ENCODE results near the gene RIN3. TPM values are rescaled to one million over a fixed set of nuclear protein-coding genes. Genes with fewer than 3 reads are reported as not detected.

Gene RIN3
- total RNA-seq, 1 donor, result 7.3 TPM

DNA sequence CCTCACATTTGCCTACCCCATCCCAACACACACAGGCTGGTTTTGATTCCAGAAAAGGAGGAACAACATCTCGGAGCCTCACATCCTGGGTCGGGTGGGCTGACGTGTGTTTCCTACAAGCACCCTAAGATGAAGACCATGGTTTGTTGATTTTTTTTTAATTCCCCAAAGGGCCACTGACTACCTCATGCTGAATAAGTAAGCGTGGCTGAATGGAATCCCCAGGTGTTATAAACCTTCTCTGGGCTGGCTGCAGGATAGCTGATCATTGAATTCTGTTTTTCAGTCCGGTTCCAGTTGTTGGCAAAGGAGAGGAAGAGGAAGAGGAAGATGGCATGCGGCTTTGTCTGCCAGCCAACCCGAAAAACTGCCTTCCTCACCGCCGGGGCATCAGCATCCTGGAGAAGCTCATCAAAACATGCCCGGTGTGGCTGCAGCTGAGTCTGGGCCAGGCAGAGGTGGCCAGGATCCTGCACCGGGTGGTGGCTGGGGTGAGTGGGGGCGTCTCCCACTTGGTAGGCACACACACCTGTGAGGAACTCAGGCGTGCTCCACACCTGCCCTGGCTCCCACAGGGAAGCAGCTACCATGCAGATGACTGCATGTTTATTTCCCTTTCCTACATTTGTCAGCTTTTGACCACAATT, 42.0 kb downstream of the RIN3 start:
- TF ChIP-seq, protein P1, sequence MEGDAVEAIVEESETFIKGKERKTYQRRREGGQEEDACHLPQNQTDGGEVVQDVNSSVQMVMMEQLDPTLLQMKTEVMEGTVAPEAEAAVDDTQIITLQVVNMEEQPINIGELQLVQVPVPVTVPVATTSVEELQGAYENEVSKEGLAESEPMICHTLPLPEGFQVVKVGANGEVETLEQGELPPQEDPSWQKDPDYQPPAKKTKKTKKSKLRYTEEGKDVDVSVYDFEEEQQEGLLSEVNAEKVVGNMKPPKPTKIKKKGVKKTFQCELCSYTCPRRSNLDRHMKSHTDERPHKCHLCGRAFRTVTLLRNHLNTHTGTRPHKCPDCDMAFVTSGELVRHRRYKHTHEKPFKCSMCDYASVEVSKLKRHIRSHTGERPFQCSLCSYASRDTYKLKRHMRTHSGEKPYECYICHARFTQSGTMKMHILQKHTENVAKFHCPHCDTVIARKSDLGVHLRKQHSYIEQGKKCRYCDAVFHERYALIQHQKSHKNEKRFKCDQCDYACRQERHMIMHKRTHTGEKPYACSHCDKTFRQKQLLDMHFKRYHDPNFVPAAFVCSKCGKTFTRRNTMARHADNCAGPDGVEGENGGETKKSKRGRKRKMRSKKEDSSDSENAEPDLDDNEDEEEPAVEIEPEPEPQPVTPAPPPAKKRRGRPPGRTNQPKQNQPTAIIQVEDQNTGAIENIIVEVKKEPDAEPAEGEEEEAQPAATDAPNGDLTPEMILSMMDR (IDR thresholded peaks at IDR 0.05; ENCODE audit: insufficient read depth, low read depth, low read length), result no peak
- no peak for DNase-seq (ENCODE audit: low read depth)
- H3K4me3 ChIP-seq (ENCODE audit: low read depth, low read length), result no peak overlapping the region

DNA sequence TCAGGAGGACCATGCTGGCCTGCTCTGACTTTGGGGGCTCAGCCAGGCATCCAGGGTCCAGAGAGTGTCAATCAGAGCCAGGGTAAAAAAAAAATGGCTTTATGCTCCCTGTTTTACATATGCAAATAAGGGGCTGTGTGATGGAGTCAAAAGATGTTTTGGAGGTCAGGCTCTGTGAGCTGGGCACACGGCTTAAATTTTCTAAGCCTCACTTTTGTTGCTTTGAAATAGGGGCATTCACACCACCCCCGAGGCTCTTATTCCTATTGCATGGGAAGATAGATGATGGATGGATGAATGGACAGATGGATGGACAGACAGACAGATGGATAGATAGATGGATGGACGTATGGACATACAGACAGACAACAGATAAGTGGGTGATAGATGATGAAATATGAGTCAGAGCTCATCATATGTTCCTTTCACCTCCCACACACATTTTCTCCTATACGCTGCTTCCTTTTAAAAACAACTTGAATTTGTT, 42.7 kb downstream of the RIN3 start:
- DNase-seq (ENCODE audit: low read depth), result no peak
- no peak overlapping the region for H3K4me3 ChIP-seq (ENCODE audit: low read depth, low read length)
- TF ChIP-seq, protein P1 (IDR thresholded peaks at IDR 0.05; ENCODE audit: insufficient read depth, low read depth, low read length), result no peak

DNA sequence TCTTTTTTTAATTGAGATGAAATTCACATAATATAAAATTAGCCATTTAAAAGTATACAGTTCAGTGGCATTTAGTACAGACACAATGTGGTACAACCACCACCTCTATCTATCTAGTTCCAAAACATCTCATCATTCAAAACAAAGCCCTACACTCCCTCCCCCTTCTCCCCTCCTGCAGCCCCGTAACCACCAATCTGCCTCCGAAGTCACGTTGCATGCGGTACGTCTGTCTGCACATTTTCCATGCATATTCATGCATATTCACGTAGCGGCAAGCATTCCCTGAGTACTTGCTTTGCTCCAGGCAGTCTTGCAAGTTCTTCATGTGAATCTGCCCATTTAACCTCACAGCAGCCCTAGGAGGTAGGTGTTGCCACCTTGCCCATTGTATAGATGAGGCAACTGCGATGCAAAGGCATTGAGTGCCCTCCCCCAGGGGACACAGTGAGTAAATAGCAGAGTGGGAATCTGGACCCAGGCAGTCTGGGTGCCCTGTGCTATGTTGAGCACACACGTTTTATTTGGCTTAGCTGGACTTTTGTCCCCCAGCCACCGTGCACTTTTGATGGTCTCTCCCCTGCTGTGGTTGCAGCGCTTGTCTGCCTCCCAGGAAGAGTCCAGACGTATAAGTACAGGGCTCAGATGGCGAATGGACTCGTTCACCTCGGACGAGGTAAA, 43.4 kb downstream of the RIN3 start:
- H3K4me3 ChIP-seq (ENCODE audit: low read depth, low read length), result no peak overlapping the region
- TF ChIP-seq, protein P1 (IDR thresholded peaks at IDR 0.05; ENCODE audit: insufficient read depth, low read depth, low read length), result no peak
- no peak for DNase-seq (ENCODE audit: low read depth)

DNA sequence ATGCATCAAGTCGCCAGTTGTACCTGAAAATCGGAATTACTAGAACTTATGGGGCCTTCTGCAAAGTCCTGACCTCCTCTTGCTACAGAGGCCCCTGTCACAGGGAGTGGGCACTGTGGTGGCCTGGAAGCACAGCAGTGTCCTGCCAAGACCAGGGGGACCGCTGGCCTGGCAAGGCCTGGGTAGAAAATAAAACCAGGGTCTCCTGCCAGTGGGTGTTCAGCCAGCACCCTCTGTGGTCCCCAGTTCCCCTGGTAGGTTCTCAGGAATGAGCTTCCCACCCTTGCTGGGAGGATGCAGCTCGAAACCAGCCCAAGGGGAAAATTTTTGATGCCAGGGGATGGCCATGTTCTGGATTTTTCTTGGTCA, 43.9 kb downstream of the RIN3 start:
- DNase-seq (ENCODE audit: low read depth), result no peak
- no peak overlapping the region for H3K4me3 ChIP-seq (ENCODE audit: low read depth, low read length)
- TF ChIP-seq, protein P1 (IDR thresholded peaks at IDR 0.05; ENCODE audit: insufficient read depth, low read depth, low read length), result no peak

DNA sequence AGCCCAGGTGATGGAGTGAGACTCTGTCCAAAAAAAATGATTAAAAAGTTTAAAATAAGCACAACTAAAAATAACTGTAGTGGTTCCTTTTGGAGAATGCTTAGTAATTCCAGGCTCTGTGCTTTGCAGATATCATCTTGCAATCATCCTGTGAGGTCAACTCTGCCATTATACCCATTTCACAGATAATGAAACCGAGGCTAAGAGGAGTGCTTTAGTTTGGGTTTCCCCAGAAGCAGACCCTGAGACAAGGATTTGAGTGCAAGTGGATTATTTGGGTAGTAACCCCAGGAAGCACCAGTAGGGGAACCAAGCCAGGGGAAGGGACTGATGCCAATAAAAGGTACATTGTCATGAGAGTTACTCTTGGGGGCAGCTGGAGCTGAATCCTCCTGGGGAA, 44.7 kb downstream of the RIN3 start:
- TF ChIP-seq, protein P1 (IDR thresholded peaks at IDR 0.05; ENCODE audit: insufficient read depth, low read depth, low read length), result no peak
- no peak for DNase-seq (ENCODE audit: low read depth)
- H3K4me3 ChIP-seq (ENCODE audit: low read depth, low read length), result no peak overlapping the region

DNA sequence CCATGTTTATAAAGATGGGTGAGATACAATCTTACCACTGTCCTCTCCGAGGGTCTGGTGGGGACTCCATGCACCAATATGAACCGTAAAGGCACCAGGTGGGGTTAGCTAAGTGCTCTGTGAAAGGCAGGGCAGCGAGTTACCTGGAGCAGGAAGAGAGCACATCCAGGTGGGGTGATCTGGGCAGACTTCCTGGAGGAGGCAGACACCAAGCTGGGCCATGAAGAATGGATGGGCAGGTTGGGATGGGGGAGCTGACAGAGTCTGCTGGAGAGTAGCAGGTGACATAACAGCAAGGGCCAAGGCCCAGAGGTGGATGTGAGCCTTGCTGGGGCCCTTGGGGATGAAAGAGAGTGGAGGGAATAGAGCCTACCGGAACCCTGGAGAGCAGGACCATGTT, 45.9 kb downstream of the RIN3 start:
- TF ChIP-seq, protein P1 (IDR thresholded peaks at IDR 0.05; ENCODE audit: insufficient read depth, low read depth, low read length), result no peak
- DNase-seq (ENCODE audit: low read depth), result no peak
- H3K4me3 ChIP-seq (ENCODE audit: low read depth, low read length), result no peak overlapping the region

Measured in fibroblast of villous mesenchyme (primary cell).